GM10847 (cell line): ENCODE measurements around the gene SNRPA.

Experiments used
- POLR2A ChIP-seq: IDR thresholded peaks from 2 replicates; pipeline ENCODE4 v1.6.1; 2011; ENCODE audit not compliant: insufficient read length; ENCODE audit errors: extremely low read depth

Gene SNRPA

DNA sequence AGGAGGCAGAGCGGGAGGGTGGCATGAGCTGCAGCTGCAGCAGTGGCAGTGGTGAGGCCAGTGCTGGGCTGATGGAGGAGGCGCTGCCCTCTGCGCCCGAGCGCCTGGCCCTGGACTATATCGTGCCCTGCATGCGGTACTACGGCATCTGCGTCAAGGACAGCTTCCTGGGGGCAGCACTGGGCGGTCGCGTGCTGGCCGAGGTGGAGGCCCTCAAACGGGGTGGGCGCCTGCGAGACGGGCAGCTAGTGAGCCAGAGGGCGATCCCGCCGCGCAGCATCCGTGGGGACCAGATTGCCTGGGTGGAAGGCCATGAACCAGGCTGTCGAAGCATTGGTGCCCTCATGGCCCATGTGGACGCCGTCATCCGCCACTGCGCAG lies 50.0 kb downstream of the SNRPA start:
- no peak for TF ChIP-seq POLR2A

DNA sequence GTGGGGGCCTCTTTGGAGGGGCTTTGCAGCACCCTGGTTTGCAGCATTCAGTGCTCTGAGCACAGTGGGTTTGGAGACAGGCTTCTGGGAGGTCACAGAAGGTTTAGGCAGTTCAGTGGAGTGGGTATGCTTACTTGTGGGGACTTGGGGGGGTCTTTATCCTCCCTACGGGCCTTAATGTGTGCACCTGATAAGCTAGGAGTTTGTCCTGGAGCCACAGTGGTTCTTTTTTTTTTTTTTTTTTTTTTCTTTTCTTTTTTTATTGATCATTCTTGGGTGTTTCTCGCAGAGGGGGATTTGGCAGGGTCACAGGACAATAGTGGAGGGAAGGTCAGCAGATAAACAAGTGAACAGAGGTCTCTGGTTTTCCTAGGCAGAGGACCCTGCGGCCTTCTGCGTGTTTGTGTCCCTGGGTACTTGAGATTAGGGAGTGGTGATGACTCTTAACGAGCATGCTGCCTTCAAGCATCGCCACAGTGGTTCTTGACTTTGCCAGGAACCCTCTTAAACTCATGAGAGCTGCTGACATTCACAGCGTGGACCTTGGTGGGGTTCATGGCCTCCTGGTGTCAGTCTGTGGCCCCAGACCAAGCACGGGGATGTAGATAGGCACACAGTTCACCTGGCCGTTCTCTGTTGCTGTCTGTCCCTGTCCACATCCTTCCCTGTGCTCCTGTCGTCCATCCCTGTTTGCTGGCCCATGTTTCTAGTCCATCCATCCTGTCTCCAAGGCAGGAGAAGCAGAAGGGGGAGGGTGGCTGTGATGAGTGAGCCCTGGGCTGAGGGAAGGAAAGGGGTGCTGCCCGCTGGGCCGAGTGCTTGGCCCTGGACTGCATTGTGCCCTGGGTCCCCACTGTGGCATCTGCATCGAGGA lies 50.7 kb downstream of the SNRPA start:
- TF ChIP-seq POLR2A = no peak

DNA sequence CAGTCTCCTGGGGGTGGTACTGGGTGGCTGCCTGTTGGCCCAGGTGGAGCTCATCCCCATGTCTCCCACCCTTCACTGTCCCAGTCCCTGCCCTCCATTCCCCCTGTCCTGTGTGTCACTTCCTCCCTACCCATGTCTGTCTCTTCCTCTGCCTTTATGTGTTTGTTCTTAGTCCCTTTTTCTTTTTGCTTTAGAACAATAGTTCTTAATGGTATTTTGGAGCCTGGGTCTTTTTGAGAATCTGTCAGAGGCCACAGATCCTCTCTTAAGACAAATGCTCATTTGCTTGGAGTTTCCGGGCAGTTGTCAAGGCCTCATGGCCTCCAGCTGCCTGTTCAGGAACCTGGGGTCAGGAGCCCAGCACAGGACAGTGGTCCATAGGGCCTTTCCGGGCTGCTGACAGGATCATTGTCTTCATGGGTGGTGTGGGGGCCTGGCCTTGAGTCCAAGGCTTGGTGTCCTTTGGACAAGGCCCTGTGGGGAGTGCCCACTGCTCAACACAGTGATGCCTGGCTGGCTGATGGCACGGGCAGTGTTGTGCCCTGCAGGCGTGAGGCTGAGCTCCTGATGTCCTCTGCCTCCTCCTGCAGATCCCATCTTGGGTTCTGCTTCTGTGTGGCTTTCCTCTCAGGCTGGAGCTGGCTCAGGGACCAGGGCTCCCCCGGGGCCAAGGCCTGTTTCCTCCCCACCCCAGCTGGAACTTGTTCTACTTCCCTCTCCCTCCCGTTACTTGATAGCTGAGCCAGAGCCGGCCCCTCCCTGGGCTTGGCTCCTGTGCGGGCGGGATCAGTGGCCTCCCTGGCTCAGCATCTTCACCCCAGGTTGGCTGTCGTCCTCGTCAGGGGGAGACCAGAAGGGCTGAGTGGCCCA lies 51.5 kb downstream of the SNRPA start:
- no peak for TF ChIP-seq POLR2A

DNA sequence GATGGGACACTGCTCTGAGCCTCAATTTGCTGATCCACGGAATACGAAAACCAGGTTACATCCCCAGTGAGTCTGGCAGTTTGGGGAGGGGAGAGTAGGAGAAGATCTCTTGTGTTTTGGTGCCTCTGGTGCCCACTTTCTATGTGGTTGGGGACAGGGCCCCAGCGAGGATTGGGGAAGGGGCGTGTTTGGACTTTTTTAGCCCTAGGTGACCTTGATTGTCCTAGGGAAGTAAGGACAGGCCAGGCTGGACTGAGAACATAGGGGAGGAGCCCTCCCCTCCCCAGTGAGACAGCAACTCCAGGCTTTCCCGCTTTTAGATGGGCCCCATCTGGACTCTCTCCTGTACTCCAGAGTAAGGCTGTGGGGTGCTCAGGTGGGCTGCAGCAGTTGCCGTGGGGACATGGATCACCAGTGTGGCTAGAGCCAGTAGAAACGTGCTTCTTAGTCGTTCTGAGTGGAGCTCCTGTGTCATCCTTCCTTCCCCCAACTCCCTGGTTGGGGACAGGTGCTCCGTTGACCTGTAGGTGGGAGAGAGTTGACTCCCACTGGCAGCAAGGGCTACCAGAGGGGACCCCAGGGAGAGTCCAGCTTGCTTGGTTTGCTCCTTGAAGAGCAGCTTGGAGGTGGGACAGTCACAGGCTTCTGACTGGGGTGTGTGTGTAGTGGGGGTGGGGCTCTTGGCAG lies 52.3 kb downstream of the SNRPA start:
- no peak for TF ChIP-seq POLR2A

DNA sequence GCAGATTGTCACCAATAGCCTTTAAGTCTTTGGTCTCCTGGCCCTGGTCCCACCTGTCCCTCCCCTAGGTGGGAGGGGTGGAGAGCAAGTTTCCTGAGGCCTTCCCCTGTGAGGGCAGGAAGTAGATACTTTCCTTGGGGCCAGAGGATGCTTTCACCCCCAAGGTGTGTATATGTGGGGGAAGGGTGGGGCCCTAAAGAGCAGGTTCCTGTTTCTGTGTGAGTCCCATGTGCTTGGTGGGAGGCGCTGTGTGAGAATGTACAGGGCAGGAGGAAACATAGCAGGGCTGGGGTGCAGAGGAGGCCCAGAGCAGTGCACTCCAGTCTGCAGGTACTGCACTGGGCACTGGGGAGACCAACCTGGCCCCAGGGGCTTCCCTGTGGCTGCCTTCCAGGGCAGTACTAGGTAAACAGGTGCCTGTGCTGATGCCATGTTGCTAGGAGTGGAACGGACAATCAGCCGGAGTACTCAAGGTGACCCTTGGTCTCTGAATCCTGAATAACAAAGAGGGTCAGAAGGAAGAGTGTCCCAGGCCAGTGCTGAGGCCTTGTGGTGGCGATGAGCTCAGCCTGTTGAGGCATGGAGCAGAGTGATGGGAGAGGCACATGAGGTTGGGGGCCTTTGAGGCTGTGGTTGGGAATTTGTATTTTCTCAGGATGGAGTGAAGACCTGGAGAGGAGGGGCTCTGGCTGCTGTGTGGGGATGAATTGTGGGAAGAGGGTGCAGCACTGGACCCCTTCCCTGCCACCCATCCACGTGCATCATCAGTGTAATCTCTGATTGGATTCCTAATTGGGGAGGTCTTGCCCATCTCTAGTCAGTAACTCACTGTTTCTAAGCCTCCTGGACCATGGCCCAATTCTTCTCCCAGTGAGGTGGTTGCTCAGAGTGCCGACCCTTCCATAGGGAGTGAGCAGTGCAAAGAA lies 53.1 kb downstream of the SNRPA start:
- no peak for TF ChIP-seq POLR2A

DNA sequence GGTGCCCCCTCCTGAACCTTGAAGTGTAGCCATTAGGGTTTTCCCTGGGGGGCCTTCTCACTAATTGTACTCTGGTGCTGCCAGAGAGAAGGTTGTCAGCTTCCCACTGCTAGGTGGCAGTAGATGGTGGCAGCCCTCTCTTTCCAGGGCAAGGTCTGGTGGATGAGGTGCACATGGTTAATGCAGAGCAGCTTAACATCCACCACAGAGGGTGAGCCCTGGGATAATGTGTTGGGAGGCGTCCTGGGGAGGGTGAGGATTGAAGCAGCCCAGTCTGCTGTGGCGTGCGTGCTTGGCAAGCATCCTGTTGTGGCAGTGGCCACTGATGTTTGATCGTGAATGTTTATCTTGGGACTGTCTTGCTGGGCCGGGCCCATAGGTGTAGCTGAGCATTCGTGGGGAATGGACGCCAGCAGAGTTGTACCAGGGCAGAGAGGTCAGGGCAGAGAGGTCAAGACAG lies 53.8 kb downstream of the SNRPA start:
- no peak for TF ChIP-seq POLR2A

DNA sequence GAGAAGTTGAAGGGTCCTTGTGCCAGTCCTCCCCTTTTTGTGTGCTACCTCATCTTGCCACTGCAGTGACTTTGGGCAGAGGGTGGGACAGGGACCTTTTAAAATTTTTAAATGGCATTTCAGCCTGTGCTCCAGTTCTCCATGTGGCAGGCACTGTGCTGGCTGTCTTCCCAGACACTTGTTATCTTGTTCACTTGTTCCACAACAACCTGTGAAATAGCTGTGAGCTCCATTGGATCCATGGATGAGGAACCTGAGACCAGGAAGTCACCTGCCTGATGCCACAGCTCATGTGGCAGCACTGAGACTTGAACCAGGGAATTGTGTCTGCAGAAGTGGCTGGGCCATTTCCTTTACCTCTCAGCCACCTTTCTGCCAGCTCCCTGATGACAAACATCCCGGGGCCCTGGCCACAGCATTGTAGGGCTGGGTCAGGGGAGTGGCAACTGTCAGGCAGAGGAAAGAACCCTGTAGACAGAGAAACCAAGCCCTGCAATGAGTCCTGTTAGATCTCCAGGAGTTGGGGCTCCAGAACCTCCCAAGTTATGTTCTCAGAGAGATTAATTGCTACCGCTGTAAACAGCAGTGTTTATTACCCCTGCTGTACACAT lies 54.4 kb downstream of the SNRPA start:
- TF ChIP-seq POLR2A = no peak

DNA sequence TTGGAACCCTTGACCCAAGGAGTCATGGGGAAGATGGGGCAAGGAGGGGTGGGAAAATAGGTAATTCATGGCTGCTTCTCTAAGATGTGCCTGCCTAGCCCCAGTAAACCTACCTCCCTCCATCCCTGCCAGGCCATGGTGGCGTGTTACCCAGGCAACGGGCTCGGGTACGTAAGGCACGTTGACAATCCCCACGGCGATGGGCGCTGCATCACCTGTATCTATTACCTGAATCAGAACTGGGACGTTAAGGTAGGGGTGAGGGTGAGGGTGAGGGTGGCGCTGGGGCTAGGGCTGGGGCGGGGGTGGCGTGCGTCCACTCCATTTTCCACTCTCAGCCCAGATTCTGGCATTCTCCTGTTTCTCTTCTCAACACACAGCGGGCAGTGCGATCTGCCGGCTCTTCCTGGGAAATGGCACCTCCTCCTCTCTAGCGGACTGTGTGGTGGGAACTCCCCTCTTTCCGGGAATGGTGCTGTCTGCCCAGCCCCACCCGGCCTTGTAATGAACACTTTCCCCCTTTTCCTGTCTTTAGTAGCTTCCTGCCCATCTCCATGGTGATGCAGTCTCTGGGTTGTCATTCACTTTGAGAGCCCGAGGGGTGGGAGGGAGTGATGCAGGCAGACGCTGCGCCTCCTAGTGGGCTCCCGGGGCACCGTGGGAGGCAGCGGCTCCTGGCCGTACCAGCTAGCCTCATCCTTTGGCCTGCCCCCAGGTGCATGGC lies 55.6 kb downstream of the SNRPA start:
- no peak for TF ChIP-seq POLR2A

DNA sequence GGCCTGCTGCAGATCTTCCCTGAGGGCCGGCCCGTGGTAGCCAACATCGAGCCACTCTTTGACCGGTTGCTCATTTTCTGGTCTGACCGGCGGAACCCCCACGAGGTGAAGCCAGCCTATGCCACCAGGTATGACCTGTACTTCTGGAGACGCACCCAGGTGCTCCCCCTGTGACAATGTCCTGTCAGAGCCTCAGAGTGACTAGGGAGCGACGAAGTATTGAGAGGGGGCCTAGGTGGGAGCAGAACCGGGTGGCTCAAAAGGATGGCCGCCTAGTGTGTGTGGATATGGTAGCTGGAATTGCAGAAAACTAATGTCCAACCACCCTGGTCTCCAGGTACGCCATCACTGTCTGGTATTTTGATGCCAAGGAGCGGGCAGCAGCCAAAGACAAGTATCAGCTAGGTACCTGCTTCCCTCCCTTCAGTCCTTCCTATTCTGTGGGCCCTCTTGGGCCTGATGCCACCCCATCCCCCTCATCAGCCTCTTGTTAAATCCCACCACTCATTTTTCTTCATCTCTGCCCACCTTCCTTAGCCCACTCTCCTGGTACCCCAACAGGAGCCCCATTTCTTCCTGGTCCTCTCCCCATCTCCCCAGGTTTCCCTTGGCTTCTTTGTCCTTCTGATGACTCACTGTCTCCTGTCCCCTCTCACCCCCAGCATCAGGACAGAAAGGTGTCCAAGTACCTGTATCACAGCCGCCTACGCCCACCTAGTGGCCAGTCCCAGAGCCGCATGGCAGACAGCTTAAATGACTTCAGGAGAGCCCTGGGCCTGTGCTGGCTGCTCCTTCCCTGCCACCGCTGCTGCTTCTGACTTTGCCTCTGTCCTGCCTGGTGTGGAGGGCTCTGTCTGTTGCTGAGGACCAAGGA lies 56.4 kb downstream of the SNRPA start:
- no peak for TF ChIP-seq POLR2A

DNA sequence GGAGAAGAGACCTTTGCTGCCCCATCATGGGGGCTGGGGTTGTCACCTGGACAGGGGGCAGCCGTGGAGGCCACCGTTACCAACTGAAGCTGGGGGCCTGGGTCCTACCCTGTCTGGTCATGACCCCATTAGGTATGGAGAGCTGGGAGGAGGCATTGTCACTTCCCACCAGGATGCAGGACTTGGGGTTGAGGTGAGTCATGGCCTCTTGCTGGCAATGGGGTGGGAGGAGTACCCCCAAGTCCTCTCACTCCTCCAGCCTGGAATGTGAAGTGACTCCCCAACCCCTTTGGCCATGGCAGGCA lies 57.0 kb downstream of the SNRPA start:
- TF ChIP-seq POLR2A = no peak

DNA sequence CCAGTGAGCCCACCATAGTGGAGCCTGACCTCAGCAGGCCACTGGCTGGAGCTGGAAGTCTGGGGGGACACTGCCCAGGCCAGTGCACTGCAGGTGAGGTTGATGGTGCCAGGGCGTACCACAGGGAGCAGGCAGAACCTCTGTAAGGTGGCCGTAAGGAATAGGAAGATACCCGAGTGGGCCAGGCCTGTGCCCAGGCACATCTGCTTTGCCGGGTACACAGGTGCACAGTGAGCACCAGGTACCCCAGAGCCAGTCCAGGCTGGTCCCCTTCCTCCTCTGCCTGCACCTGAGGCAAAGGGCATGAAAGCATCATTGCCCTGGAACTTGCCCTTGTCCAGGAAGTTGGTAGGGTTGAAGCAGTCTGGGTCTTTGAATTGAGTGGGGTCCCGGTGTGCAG lies 57.5 kb downstream of the SNRPA start:
- TF ChIP-seq POLR2A = no peak

DNA sequence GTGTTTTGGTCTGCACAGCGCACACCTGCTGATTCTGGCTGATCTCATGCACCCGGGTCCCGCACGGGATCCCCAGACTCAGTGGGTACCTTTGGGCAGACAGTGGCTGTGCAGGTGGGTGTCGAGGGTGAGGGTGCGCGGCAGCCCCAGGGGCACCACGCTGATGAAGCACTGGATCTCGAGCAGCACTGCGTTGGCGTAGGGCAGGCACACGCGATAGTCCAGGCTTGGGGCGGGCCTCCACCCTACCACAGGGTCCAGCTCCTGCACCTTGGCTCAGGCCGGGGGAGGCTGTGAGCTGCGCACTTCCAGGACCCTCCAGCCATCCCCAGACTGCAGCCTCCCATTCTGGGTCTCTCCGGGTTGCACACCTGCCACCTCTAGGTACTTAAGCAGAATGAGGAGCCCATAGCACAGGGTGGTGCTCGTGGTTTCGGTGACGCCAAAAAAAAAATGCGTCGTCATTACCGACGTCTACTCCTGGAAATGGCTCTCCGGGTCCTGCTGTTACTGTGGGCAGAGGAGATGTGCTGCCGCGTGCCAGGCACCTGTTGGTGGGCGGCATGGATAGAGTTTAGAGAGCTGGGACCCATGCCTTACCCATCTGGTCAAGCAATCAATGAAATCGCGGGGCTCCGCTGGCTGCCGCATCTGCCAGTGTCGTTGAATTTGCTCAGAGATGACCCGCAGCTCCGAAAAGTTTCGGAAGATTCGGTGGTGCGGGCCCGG lies 58.5 kb downstream of the SNRPA start:
- no peak for TF ChIP-seq POLR2A

DNA sequence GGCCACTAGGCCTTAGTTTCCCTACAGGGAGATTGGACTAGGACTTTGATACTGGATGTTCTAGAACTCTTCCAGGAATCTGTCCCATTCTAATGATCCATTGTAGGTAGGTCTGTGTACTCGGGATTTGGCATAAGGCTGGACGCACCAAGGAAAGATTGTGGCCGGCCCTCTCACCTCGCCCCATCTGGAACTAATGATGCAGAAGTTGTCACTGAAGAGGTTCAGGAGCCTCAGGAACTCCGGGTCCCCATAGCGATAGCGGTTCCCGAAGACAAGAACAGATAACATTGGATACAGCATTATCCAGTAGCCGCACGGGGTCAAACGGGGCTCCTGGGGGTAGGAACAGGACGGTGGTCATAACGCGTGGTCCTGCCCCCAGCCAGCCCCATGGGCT lies 59.2 kb downstream of the SNRPA start:
- no peak for TF ChIP-seq POLR2A
